GM19025 (cell line): ENCODE measurements around the gene ARHGEF33.
A peak's percentile ranks its signal among the peaks of the same experiment; 100 is the strongest.

Experiments
- ATAC-seq: cut with Tn5 transposase; IDR thresholded peaks from one replicate; pipeline ENCODE4 v1.9.1; 2021; ENCODE audit warnings: mild to moderate bottlenecking, low read depth, moderate library complexity; ENCODE audit not compliant: unreplicated experiment

Gene ARHGEF33

GRCh38 chr2:38951766-38952165, 62.1 kb downstream of the ARHGEF33 start:
- no peak for ATAC-seq

GRCh38 chr2:38957972-38958371, 68.3 kb downstream of the ARHGEF33 start:
- ATAC-seq: no peak

GRCh38 chr2:38959466-38959865, 69.8 kb downstream of the ARHGEF33 start:
- ATAC-seq: no peak

GRCh38 chr2:38959938-38960608, 70.4 kb downstream of the ARHGEF33 start:
- peak; percentile 87 for ATAC-seq

- ATAC-seq: no peak
Observed at GRCh38 chr2:38960609-38961320, 71.1 kb downstream of the ARHGEF33 start.

- no peak for ATAC-seq
Observed at GRCh38 chr2:38966006-38966405, 76.3 kb downstream of the ARHGEF33 start.

- no peak for ATAC-seq
Observed at GRCh38 chr2:38966678-38967077, 77.0 kb downstream of the ARHGEF33 start.

GRCh38 chr2:38968021-38968420, 78.3 kb downstream of the ARHGEF33 start:
- no peak for ATAC-seq

GRCh38 chr2:38971377-38971776, 81.7 kb downstream of the ARHGEF33 start:
- ATAC-seq: no peak

- no peak for ATAC-seq
Observed at GRCh38 chr2:38973266-38973665, 83.6 kb downstream of the ARHGEF33 start.

GRCh38 chr2:38975042-38975441, 85.4 kb downstream of the ARHGEF33 start:
- no peak for ATAC-seq

- ATAC-seq: no peak
Observed at GRCh38 chr2:38977047-38977446, 87.4 kb downstream of the ARHGEF33 start.

- no peak for ATAC-seq
Observed at GRCh38 chr2:38978296-38978903, 88.7 kb downstream of the ARHGEF33 start.

- no peak for ATAC-seq
Observed at GRCh38 chr2:38978908-38979307, 89.2 kb downstream of the ARHGEF33 start.

- ATAC-seq: no peak
Observed at GRCh38 chr2:38981003-38981669, 91.5 kb downstream of the ARHGEF33 start.

- no peak for ATAC-seq
Observed at GRCh38 chr2:38981670-38982357, 92.1 kb downstream of the ARHGEF33 start.

- no peak for ATAC-seq
Observed at GRCh38 chr2:38982498-38982897, 92.8 kb downstream of the ARHGEF33 start.

- no peak for ATAC-seq
Observed at GRCh38 chr2:38988716-38989115, 99.0 kb downstream of the ARHGEF33 start.

GRCh38 chr2:38991899-38992298, 102.2 kb downstream of the ARHGEF33 start:
- ATAC-seq: no peak

GRCh38 chr2:38997781-38998180, 108.1 kb downstream of the ARHGEF33 start:
- no peak for ATAC-seq

- ATAC-seq: no peak
Observed at GRCh38 chr2:39000552-39000951, 110.9 kb downstream of the ARHGEF33 start.
